HG02852 (cell line): ENCODE measurements around the gene RYR2.

ENCODE experiments used
- ATAC-seq: cut with Tn5 transposase; IDR thresholded peaks from one replicate; pipeline ENCODE4 v1.9.1; 2021; ENCODE audit warnings: mild to moderate bottlenecking, moderate library complexity; ENCODE audit not compliant: unreplicated experiment

RYR2 gene

DNA sequence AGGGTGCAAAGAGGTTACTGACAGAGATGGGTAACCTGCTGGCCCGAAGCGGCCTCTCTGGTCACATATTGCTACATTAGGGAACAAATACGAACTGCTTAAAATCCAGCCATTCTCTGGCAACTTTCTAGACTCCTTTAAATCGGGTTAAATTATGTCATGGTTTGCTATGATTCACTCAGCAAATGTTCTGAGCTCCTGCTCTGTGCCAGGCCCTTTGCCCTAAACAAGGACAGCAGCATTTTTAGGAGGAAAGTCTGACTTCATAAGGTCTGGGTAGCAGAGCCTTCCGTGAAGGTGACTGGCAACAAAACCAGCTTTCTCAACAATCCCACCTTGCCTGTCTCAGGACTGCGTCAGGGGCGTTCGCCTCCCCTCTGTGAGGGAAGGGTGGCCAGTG, 833.3 kb downstream of the RYR2 start:
- ATAC-seq, result no peak

- ATAC-seq, result no peak
Measured at GRCh38 chr1:237877631-237878030, 835.6 kb downstream of the RYR2 start.

GRCh38 chr1:237878406-237878805, 836.4 kb downstream of the RYR2 start:
- ATAC-seq, result no peak

DNA sequence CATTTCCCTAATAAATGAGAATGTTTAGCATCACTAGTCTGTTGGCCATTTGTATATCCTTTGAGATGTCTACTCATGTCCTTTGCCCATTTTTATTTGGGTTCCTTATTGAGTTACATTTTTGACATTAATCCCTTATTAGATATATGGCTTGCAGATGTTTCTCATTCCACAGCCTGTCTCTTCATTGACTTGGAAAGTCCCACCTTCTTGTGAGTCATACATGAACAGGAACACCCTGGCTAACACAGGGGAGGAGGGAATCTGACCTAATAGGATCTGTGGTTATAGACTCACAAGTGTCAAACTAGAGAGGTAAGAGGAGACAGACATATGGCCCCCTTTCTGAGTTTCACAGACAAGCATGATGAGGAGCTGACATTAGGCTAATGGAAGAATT, 837.2 kb downstream of the RYR2 start:
- no peak for ATAC-seq
